ENCODE data around the gene MRPL33. TPM values are rescaled to one million over a fixed set of nuclear protein-coding genes. Genes with fewer than 3 reads are reported as not detected.

Gene MRPL33
- total RNA-seq (2016; rRNA removed; fragmentation: Illumina TruSeq; extraction: Trizol) (218 and 227 TPM in 2 replicates), polyA plus RNA-seq (2011; rRNA removed) (54.9 and 69.7 TPM in 2 replicates), polyA minus RNA-seq (2011; rRNA and poly(A)+ RNA removed; ENCODE audit: low replicate concordance) (1.6 and 6.6 TPM in 2 replicates), Bru-seq, nascent RNA (percentile 96 among the genes with signal in this experiment), BruChase-seq, experiment 1, labeled RNA remaining after a 6-hour chase (percentile 88 among the genes with signal in this experiment), BruChase-seq, experiment 2, labeled RNA remaining after a 2-hour chase (percentile 91 among the genes with signal in this experiment)
- 206 and 269 TPM in 2 replicates for total RNA-seq (2016; cell fraction: cytosol; rRNA removed; fragmentation: Illumina TruSeq; extraction: Trizol; ENCODE audit: low read depth)
- total RNA-seq (2016; cell fraction: insoluble cytoplasmic fraction; rRNA removed; fragmentation: Illumina TruSeq; extraction: Trizol): 231 and 234 TPM in 2 replicates
- total RNA-seq (2016; cell fraction: membrane; rRNA removed; fragmentation: Illumina TruSeq; extraction: Trizol): 210 and 239 TPM in 2 replicates
- total RNA-seq (2016; cell fraction: nucleus; rRNA removed; fragmentation: Illumina TruSeq; extraction: Trizol): 93.8 and 105 TPM in 2 replicates
- polyA plus RNA-seq (2011; cell fraction: cytosol; rRNA removed): 29.2 and 44.3 TPM in 2 replicates
- 19.7 and 29.3 TPM in 2 replicates for polyA plus RNA-seq (2011; cell fraction: nucleus; rRNA removed)
- 135 and 250 TPM in 2 replicates for polyA plus RNA-seq (2012)
- 238 and 374 TPM in 2 replicates for polyA plus RNA-seq (2016; cell fraction: cytosol; fragmentation: Illumina TruSeq; extraction: Trizol; ENCODE audit: low read depth)
- polyA plus RNA-seq (2016; cell fraction: insoluble cytoplasmic fraction; fragmentation: Illumina TruSeq; extraction: Trizol; ENCODE audit: low read depth): 240 and 279 TPM in 2 replicates
- 207 and 271 TPM in 2 replicates for polyA plus RNA-seq (2016; cell fraction: membrane; fragmentation: Illumina TruSeq; extraction: Trizol; ENCODE audit: low read depth)
- polyA plus RNA-seq (2016; cell fraction: nucleus; fragmentation: Illumina TruSeq; extraction: Trizol; ENCODE audit: insufficient read depth, low read depth): 189 and 213 TPM in 2 replicates
- polyA minus RNA-seq (2011; cell fraction: cytosol; rRNA and poly(A)+ RNA removed): 17.9 and 19.8 TPM in 2 replicates
- polyA minus RNA-seq (2011; cell fraction: nucleus; rRNA and poly(A)+ RNA removed): 35.8 and 39.4 TPM in 2 replicates
- long read RNA-seq, experiment 1, transcript MRPL33-202 (3 exons, 404 nt): major isoform, 44 of 151 reads
- long read RNA-seq, experiment 1, transcript MRPL33-201 (4 exons, 518 nt): minor isoform, 27 of 151 reads
- long read RNA-seq, experiment 1, partial matches to known transcripts: 4 of 151 reads
- long read RNA-seq, experiment 1, other reads (novel, unspliced or antisense): 76 of 151 reads
- long read RNA-seq, experiment 2, partial matches to known transcripts: 136 of 190 reads
- long read RNA-seq, experiment 2, other reads (novel, unspliced or antisense): 54 of 190 reads

- ChIA-PET CTCF (ENCODE audit: low intra/inter-chr PET ratio, low total read pairs) (no interaction called here), POLR2A (interaction anchor here (0.7 to 2.7 kb wide), 11 partner anchors 8 to 61 kb away, joined by 3 to 13 read pairs (median 4); no protein-coding TSS in a partner anchor)
- FAIRE-seq (peak; percentile 73), ATAC-seq (peak; percentile 97), DNase-seq (ENCODE audit: low spot score) (peak; percentile 93)
- Histone ChIP-seq H3K9ac (ENCODE audit: insufficient read depth, low read depth, low read length) (peak within 1 kb of the TSS; percentile 88), H3K4me1 (ENCODE audit: insufficient read depth, low read length) (peaks cover 39% of the 10 kb centered on the region), H3K27me3 (ENCODE audit: control insufficient read depth in 1 of 2, insufficient read depth in 2 of 2, low read length in 2 of 2) (no peaks in the 10 kb centered on the region; a peak in 1 of 5 replicates), H3K4me3 (replicated peaks in 1 of 3; ENCODE audit: insufficient read depth in 1 of 3, low read depth in 2 of 3, low read length in 3 of 3) (peak within 1 kb of the TSS; percentile 93 to 98 (median 94)), H3K4me2 (ENCODE audit: low read depth, low read length) (peak within 1 kb of the TSS; percentile 98), H2AFZ (ENCODE audit: low read length) (peak within 1 kb of the TSS; percentile 55), H3K79me2 (ENCODE audit: insufficient read depth, low read length) (peaks cover 47% of the 10 kb centered on the region), H3K9me3 (ENCODE audit: low read length) (no peaks in the 10 kb centered on the region), H4K20me1 (ENCODE audit: insufficient read depth, low read length) (peaks cover 7% of the 10 kb centered on the region), H3K36me3 (replicated peaks in 1 of 2; ENCODE audit: control insufficient read depth in 1 of 2, insufficient read depth in 2 of 2, low read length in 2 of 2) (peaks cover 2 to 23% of the 10 kb centered on the region in 2 experiments; a peak in 4 of 5 replicates), H3K27ac (ENCODE audit: extremely low read length, insufficient read depth, low read length) (peak within 1 kb of the TSS; percentile 85)
- BruUV-seq (replicated peaks): TSS peak; percentile 61
- 1% methylated on average over 29 of the region's 48 CpGs for WGBS (ENCODE audit: low lambda C conversion rate)
- in situ Hi-C loops (cut with HindIII; ENCODE audit: extremely low pct_ligation_motif_present, low pct_unique_long_range_greater_than_20kb) (no loop called here), intact Hi-C loops (cut with micrococcal nuclease; ENCODE audit: unreplicated experiment) (loop anchor here (5.0 kb wide), 2 partner anchors 49 to 69 kb away; no protein-coding TSS in a partner anchor)
- no peak for TF ChIP-seq TRAFD1 (CRISPR knock-in tag; IDR thresholded peaks at IDR 0.05; ENCODE audit: borderline replicate concordance)
- peak; percentile 29; the same call in 1 of the 2 replicates for TF ChIP-seq SAFB2 (CRISPR knock-in tag; IDR thresholded peaks at IDR 0.05; ENCODE audit: borderline replicate concordance, low read depth)
- peak; percentile 76 for TF ChIP-seq SRSF1 (optimal IDR thresholded peaks at IDR 0.05; ENCODE audit: low read depth, low read length)
- no peak for TF ChIP-seq NFE2L2 (IDR thresholded peaks at IDR 0.05; ENCODE audit: low read length)
- peak; percentile 40; the same call in 1 of the 2 replicates for TF ChIP-seq NFYC (CRISPR knock-in tag; IDR thresholded peaks at IDR 0.05)
- TF ChIP-seq ATAD3A (CRISPR knock-in tag; IDR thresholded peaks at IDR 0.05): no peak
- TF ChIP-seq TGIF2 (CRISPR knock-in tag; IDR thresholded peaks at IDR 0.05): peak; percentile 47; the same call in 1 of the 2 replicates
- TF ChIP-seq IRX3 (CRISPR knock-in tag; IDR thresholded peaks at IDR 0.05; ENCODE audit: borderline replicate concordance, low read depth): peak; percentile 82; the same call in 1 of the 2 replicates
- TF ChIP-seq CREM (IDR thresholded peaks at IDR 0.05): peak; percentile 85
- TF ChIP-seq CREM (CRISPR knock-in tag; IDR thresholded peaks at IDR 0.05): no peak
- TF ChIP-seq ZNF816 (CRISPR knock-in tag; IDR thresholded peaks at IDR 0.05; ENCODE audit: borderline replicate concordance): peak; percentile 22; the same call in 1 of the 2 replicates
- TF ChIP-seq ZNF317 (CRISPR knock-in tag; IDR thresholded peaks at IDR 0.05): peak; percentile 67; the same call in 1 of the 2 replicates
- TF ChIP-seq CBX2 (IDR thresholded peaks at IDR 0.05; ENCODE audit: low read depth, low read length): no peak
- TF ChIP-seq CBX2 (CRISPR knock-in tag; IDR thresholded peaks at IDR 0.05; ENCODE audit: low read depth): no peak
- peak; percentile 91 for TF ChIP-seq SALL1 (CRISPR knock-in tag; IDR thresholded peaks at IDR 0.05)
- TF ChIP-seq SIX1 (CRISPR knock-in tag; IDR thresholded peaks at IDR 0.05; ENCODE audit: borderline replicate concordance): no peak; the same call in 1 of the 2 replicates
- peak; percentile 91 for TF ChIP-seq SNAPC2 (CRISPR knock-in tag; IDR thresholded peaks at IDR 0.05)
- TF ChIP-seq ZZZ3 (CRISPR knock-in tag; IDR thresholded peaks at IDR 0.05; ENCODE audit: borderline replicate concordance): no peak; the same call in 1 of the 2 replicates
These were observed at the start of gene MRPL33 for GRCh38 chr2:27771548-27772335. TSS of gene MRPL33 (plus strand) at chr2:27771719. CDS start at chr2:27771778, 59 bp downstream.
